H1 (cell line): ENCODE results near the gene HEATR1. TPM values are rescaled to one million over a fixed set of nuclear protein-coding genes. Genes with fewer than 3 reads are reported as not detected.

ENCODE experiments used
- CEBPB ChIP-seq: IDR thresholded peaks from 2 replicates; pipeline ENCODE4 v1.6.1; 2012; ENCODE audit warnings: low read depth, low read length
- CHD7 ChIP-seq: fragments of 300-600 bp; sonication (generic); IDR thresholded peaks from 2 replicates; pipeline ENCODE4 v1.7.1; 2012; ENCODE audit warnings: low read length, moderate library complexity, mild to moderate bottlenecking, inconsistent platforms; ENCODE audit not compliant: insufficient replicate concordance
- EGR1 ChIP-seq: IDR thresholded peaks from 2 replicates; pipeline ENCODE4 v1.6.1; 2011; ENCODE audit warnings: low read depth, low read length, borderline replicate concordance
- SIX5 ChIP-seq: IDR thresholded peaks from 2 replicates; pipeline ENCODE4 v1.6.1; 2011; ENCODE audit warnings: mild to moderate bottlenecking, low read depth, low read length
- SP2 ChIP-seq: IDR thresholded peaks from 2 replicates; pipeline ENCODE4 v1.6.1; 2012; ENCODE audit warnings: mild to moderate bottlenecking, low read length, inconsistent platforms
- TAF7 ChIP-seq: optimal IDR thresholded peaks from 2 replicates; pipeline ENCODE3; 2011; ENCODE audit warnings: low read depth, mild to moderate bottlenecking, inconsistent platforms, low read length, moderate library complexity, borderline replicate concordance
- TCF12 ChIP-seq: IDR thresholded peaks from 2 replicates; pipeline ENCODE4 v1.6.1; 2011; ENCODE audit warnings: low read depth, mild to moderate bottlenecking, low read length
- YY1 ChIP-seq: IDR thresholded peaks from 2 replicates; pipeline ENCODE4 v1.6.1; 2011; ENCODE audit warnings: low read depth, mild to moderate bottlenecking, low read length
- polyA plus RNA-seq, 7 experiments: library from polyadenylated mRNA; depleted of rRNA in 3 of 7; stranded (reverse) in 5 of 7; unstranded in 2 of 7; fragments of >200 nt in 5 of 7; fragments of 200-250 nt in 2 of 7; gene quantifications; 1 replicate in 5 of 7; 2 replicates in 1 of 7; 4 replicates in 1 of 7; pipeline versions ENCODE4 v1.2.1 to v1.2.3, GENCODE V29; 2011 to 2013; ENCODE audit warnings: missing spikeins in 2 of 7, mixed read lengths in 2 of 7
- total RNA-seq: library from RNA; stranded (reverse); fragmentation: NEBNext Ultra II Directional; extraction: Animal tissue kit (Norgen Biotek cat#: 25700); gene quantifications from 2 replicates; pipeline ENCODE4 v1.2.1, GENCODE V29; 2021

Gene HEATR1
- total and polyA plus RNA-seq, 2 of the 8 experiments (the other 6 are each of a cell fraction or from before 2014, with no cell fraction given): 13.0 to 95.8 TPM

- TF ChIP-seq CHD7 (no peak), SP2 (no peak), TAF7 (no peak), TCF12 (no peak), SIX5 (no peak), CEBPB (no peak), EGR1 (no peak), YY1 (no peak)
These were observed 62.6 kb downstream of the HEATR1 start (continued) for GRCh38 chr1:236541710-236542109.
